ENCODE data around the gene NOP53.
"Not testable (repeated sequence)": the region's sequence is repeated elsewhere in the genome, so short reads cannot be mapped to it uniquely, and the experiment has no call there.

Gene NOP53

DNA sequence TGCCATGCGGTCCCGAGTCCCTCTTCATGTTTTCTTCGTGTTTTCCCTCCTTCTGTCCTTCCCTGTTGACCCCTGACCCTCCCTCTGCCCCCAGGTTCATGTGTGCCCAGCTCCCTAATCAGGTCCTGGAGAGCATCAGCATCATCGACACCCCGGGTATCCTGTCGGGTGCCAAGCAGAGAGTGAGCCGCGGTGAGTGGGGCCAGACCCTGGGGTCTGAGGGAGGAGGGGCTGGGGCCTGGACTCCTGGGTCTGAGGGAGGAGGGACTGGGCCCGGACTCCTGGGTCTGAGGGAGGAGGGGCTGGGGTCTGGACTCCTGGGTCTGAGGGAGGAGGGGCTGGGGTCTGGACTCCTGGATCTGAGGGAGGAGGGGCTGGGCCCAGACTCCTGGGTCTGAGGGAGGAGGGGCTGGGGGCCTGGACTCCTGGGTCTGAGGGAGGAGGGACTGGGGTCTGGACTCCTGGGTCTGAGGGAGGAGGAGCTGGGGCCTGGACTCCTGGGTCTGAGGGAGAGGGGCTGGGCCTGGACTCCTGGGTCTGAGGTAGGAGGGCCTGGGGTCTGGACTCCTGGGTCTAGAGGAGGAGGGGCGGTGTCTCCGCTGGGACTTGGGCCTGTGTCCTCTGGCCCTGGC lies 26.8 kb upstream of the NOP53 start:
- DNase-seq = not testable (repeated sequence)

- no peak for DNase-seq
These were observed 26.1 kb upstream of the NOP53 start for GRCh38 chr19:47719047-47719859.

DNA sequence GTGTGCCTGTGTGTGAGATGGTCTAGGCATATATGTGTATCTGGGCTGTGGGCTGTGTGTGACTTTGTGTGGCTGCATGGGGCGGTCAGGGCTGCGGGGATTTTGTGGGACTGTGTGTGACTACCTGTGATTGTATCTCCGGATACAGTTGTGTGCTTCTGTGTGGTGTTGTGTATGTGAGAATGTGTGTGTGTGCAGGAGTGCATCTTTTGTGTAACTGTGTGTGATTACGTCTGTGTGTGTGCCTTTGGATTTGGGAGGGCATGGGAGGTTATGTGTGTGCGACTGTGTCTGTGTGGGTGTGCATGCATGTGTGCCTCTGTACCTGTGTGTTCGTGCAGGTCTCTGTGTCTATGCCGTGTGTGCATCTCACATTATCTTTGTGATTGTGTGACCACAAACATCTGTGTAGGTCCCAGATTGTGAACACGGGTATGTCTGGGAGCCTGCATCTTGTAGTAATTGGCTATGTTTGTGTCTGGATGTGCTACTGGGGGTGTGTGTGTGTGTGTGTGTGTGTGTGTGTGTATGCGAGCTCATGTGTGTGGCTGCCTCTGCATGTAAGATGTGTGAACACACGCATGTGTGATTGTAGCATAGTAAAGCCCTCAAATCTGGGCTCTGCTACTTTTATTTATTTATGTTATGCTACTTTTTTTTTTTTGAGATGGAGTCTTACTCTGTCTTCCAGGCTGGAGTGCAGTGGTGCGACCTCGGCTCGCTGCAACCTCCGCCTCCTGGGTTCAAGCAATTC lies 24.5 kb upstream of the NOP53 start:
- no peak for DNase-seq

DNA sequence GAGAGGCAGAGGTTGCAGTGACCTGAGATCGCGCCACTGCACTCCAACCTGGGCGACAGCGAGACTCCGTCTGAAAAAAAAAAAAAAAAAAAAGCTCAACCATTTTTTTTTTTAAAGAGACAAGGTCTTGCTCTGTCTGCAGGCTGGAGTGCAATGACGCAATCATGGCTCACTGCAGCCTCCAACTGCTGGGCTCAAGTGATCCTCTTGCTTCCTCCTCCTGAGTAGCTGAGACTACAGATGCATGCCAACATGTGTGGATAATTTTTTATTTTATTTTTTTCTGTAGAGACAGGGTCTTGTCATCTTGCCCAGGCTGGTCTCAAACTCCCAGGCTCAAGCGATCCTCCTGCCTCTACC lies 21.8 kb upstream of the NOP53 start:
- no peak for DNase-seq

GRCh38 chr19:47725759-47726401 lies 19.5 kb upstream of the NOP53 start:
- no peak for DNase-seq

GRCh38 chr19:47726467-47726866 lies 18.9 kb upstream of the NOP53 start:
- no peak for DNase-seq

DNA sequence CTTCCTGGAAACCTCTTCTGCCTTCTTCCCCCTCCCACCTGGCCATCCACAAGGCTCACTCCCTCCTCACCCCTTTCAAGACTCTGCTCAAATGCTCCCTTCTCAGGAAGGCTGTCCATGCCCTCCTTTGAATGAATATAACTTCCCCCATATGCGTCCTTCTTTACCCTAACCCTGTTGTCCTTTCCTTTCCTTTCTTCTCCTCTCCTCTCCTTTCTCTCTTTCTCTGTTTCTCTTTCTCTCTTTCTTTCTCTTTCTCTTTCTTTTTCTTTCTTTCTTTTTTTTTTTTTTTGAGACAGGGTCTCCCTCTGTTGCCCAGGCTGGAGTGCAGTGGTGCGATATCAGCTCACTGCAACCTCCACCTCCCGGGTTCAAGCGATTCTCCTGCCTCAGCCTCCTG lies 17.1 kb upstream of the NOP53 start:
- not testable (repeated sequence) for DNase-seq

GRCh38 chr19:47729468-47729798 lies 15.9 kb upstream of the NOP53 start:
- peak; percentile 18 to 28 for DNase-seq

- DNase-seq = peak; percentile 28 to 45
These were observed 15.4 kb upstream of the NOP53 start for GRCh38 chr19:47729799-47730520.

GRCh38 chr19:47730521-47730889 lies 14.8 kb upstream of the NOP53 start:
- DNase-seq = no peak

GRCh38 chr19:47730910-47731309 lies 14.4 kb upstream of the NOP53 start:
- DNase-seq = no peak

DNA sequence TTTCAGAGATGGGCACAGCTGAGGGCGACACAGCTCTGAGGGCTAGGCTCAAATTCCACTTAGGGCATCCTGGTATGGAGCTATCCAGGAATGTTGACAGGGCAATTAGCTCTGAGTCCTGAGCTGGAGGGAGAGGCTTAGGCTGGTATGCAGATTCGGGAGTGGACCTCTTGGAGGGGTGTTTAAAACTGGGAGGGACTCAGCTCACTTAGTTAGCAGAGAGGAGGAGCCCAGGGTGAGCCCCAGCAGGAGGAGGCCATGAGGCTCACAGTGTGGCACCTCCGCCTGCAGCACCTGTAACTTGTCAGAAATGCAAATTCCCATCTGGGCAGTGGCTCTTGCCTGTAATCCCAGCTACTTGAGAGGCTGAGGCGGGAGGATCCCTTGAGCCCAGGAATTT lies 10.2 kb upstream of the NOP53 start:
- no peak for DNase-seq

DNA sequence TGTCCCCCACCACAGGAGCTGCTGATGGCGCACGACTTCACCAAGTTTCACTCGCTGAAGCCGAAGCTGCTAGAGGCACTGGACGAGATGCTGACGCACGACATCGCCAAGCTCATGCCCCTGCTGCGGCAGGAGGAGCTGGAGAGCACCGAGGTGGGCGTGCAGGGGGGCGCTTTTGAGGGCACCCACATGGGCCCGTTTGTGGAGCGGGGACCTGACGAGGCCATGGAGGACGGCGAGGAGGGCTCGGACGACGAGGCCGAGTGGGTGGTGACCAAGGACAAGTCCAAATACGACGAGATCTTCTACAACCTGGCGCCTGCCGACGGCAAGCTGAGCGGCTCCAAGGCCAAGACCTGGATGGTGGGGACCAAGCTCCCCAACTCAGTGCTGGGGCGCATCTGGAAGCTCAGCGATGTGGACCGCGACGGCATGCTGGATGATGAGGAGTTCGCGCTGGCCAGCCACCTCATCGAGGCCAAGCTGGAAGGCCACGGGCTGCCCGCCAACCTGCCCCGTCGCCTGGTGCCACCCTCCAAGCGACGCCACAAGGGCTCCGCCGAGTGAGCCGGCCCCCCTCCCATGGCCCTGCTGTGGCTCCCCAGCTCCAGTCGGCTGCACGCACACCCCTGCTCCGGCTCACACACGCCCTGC lies 4.4 kb upstream of the NOP53 start:
- DNase-seq = no peak

DNA sequence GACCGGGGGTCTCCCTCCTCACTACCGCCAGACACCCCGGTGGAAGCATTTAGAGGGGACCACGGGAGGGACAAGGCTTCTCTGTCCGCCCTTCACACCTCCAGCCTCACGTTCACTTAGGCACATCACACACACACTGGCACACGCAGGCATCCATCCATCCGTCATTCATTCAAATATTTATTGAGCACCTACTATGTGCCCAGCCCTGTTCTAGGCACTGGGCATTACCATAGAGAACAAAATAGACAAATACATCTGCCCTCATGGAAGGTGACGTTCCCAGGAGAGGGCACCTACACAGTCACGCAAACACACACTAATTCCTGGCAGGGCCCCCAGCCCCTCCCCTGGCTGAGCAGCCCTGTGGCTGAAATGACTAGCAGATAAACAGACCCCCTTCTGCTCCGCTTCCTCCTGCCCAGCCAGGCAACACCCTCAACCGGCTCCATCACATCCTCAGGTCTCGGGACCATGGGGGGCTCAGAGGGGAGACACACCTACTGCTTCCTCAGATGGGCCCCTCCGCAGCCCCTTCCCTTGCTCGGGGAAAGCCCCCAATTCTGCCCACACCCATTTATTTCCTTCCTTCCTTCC lies 3.7 kb upstream of the NOP53 start:
- no peak for DNase-seq

GRCh38 chr19:47742634-47743033 lies 2.7 kb upstream of the NOP53 start:
- no peak for DNase-seq

DNA sequence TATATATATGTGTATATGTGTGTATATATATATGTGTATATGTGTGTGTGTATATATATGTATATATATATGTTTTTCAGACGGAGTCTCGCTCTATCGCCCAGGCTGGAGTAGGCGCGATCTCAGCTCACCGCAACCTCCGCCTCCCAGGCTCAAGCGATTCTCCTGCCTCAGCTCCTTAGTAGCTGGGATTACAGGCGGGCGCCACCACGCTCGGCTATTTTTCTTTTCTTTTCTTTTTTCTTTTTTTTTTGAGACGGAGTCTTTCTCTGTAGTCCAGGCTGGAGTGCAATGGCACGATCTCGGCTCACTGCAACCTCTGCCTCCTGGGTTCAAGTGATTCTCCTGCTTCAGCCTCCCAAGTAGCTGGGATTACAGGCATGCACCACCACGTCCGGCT lies 783 bp downstream of the NOP53 start:
- DNase-seq = not testable (repeated sequence)

DNA sequence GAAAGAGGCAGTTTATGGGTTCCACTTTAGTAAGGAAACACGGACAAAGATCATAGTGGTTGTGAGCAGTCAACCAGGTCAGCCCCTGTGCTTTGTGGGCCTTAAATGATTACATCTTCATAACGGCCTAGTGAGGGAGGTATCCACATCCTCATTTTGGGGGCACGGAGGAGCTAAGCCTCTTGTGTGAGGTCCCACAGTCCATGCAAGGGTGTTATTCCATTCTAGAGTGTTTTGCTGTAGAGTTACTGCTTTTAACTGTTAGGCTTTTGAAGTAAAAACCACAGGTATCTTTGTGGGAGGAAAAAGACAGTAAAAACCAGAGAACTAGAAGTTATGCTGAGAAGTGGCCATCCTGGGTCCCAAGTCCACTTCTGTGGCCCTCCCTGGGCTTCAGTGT lies 4.0 kb downstream of the NOP53 start:
- DNase-seq = no peak

DNA sequence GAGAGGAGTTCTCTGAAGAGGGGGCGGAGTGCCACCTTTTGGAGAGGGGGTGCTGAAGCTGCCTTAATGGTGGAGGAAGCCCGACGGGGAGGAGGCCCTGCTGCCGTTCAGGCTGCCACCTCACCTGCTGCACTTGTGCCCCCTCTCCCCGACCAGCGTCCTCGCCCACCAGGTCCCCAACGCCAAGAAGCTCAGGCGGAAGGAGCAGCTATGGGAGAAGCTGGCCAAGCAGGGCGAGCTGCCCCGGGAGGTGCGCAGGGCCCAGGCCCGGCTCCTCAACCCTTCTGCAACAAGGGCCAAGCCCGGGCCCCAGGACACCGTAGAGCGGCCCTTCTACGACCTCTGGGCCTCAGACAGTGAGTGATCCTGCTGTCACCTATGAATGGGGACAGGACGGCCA lies 5.4 kb downstream of the NOP53 start:
- no peak for DNase-seq

DNA sequence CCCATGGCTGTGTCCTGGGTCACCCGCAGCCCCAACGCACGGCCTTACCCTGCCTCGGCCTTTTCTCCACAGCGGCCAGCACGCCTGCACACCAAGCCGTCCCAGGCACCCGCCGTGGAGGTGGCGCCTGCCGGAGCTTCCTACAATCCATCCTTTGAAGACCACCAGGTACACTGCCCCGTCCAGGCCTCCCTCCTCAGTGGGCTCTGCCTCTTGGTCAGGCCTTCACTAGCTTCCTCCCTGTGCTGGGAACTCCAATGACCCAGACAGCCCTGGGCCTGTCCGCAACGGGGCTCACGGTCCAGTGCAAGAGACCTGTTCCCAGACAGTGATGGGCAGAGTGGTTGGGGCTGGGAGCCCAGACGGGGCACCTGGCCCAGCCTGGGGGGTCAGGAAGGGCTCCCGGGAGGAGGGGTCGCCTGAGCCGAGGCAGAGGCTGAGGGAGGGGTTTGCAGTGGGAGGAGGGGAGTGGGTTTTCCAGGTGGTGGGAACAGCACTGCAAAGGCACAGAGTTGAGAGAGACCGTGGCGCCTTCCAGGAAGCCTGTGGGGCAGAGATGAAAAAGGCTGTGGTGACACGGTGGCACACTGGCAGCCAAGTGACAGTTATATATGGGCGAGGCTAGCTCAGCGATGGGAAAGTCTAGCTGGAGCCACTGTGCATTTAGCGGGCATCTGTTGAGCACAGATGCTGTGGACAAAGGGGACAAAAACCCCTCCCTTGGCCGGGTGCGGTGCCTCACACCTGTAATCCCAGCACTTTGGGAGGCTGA lies 7.3 kb downstream of the NOP53 start:
- no peak for DNase-seq

DNA sequence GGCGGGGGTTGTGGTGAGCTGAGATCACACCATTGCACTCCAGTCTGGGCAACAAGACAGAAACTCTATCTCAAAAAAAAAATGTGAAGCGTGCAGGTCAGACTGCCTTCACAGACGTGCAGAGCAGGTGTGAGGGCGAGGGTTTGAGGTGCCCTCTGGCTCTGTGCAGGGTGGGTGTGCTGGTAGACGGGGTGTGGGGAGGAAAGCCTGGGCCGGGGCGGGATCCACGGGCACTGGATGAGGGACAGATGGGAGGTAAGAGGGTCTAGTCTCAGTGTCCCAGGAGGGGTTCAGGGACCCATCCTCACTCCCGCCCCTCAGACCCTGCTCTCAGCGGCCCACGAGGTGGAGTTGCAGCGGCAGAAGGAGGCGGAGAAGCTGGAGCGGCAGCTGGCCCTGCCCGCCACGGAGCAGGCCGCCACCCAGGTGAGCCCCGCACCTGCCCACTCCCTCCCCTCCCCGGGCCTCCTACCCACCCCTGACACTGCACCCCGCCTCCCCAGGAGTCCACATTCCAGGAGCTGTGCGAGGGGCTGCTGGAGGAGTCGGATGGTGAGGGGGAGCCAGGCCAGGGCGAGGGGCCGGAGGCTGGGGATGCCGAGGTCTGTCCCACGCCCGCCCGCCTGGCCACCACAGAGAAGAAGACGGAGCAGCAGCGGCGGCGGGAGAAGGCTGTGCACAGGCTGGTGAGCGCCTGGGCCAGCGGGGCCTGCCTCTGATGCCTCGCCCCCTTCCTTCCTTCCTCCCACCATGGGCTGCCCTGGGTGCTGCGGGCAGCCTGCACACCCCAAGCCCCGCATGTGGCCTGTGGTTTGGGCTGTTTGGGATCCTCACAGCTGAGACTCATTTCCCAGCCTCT lies 9.1 kb downstream of the NOP53 start:
- DNase-seq = no peak
